Measurements from ENCODE around the gene P2RY8.
A peak's percentile ranks its signal among the peaks of the same experiment; 100 is the strongest.

Gene P2RY8

GRCh38 chrX:1464041-1464970 lies 72.7 kb downstream of the P2RY8 start:
- TF ChIP-seq CTCF (IDR thresholded peaks at IDR 0.05), result no peak
- Histone ChIP-seq H3K27me3 (ENCODE audit: control insufficient read depth, insufficient read depth, low read length) (no peaks in the 10 kb centered on the region), H3K27ac (no peak overlapping the region)

GRCh38 chrX:1463581-1463980 lies 73.4 kb downstream of the P2RY8 start:
- H3K36me3 ChIP-seq (ENCODE audit: control insufficient read depth, insufficient read depth, low read length), result no peaks in the 10 kb centered on the region
- no peak overlapping the region for H2AFZ ChIP-seq
- H3K27ac ChIP-seq, result peak overlapping the region; percentile 39

More at GRCh38 chrX:1464041-1464970, 72.7 kb downstream of the P2RY8 start:
- Histone ChIP-seq H3K4me1 (no peaks in the 10 kb centered on the region), H3K9me3 (ENCODE audit: control insufficient read depth, low read length) (no peaks in the 10 kb centered on the region), H3K4me3 (ENCODE audit: low read depth, low read length) (no peak overlapping the region), H2AFZ (no peak overlapping the region), H3K9ac (no peak overlapping the region), H3K4me2 (ENCODE audit: low read length) (no peak overlapping the region), H3K36me3 (ENCODE audit: control insufficient read depth, insufficient read depth, low read length) (no peaks in the 10 kb centered on the region), H3K79me2 (no peaks in the 10 kb centered on the region)

GRCh38 chrX:1462596-1463251 lies 74.3 kb downstream of the P2RY8 start:
- Histone ChIP-seq H3K9me3 (ENCODE audit: control insufficient read depth, low read length) (no peaks in the 10 kb centered on the region), H3K36me3 (ENCODE audit: control insufficient read depth, insufficient read depth, low read length) (no peaks in the 10 kb centered on the region), H3K4me2 (ENCODE audit: low read length) (no peak overlapping the region), H3K4me3 (ENCODE audit: low read depth, low read length) (no peak overlapping the region), H3K9ac (no peak overlapping the region), H2AFZ (no peak overlapping the region), H3K4me1 (no peaks in the 10 kb centered on the region), H3K27me3 (ENCODE audit: control insufficient read depth, insufficient read depth, low read length) (no peaks in the 10 kb centered on the region), H3K79me2 (no peaks in the 10 kb centered on the region), H3K27ac (peak overlapping the region; percentile 53)
- no peak for TF ChIP-seq CTCF (IDR thresholded peaks at IDR 0.05)

More at GRCh38 chrX:1463581-1463980, 73.4 kb downstream of the P2RY8 start:
- H3K9me3 ChIP-seq (ENCODE audit: control insufficient read depth, low read length), result no peaks in the 10 kb centered on the region
- TF ChIP-seq CTCF (IDR thresholded peaks at IDR 0.05), result no peak
- no peaks in the 10 kb centered on the region for H3K79me2 ChIP-seq
- H3K9ac ChIP-seq, result no peak overlapping the region
- H3K4me2 ChIP-seq (ENCODE audit: low read length), result no peak overlapping the region
- no peak overlapping the region for H3K4me3 ChIP-seq (ENCODE audit: low read depth, low read length)
- H3K4me1 ChIP-seq, result no peaks in the 10 kb centered on the region
- H3K27me3 ChIP-seq (ENCODE audit: control insufficient read depth, insufficient read depth, low read length), result no peaks in the 10 kb centered on the region

- H3K9ac ChIP-seq, result no peak overlapping the region
- no peaks in the 10 kb centered on the region for H3K79me2 ChIP-seq
- H3K4me2 ChIP-seq (ENCODE audit: low read length), result no peak overlapping the region
- TF ChIP-seq CTCF (IDR thresholded peaks at IDR 0.05), result no peak
- H2AFZ ChIP-seq, result no peak overlapping the region
- no peaks in the 10 kb centered on the region for H3K4me1 ChIP-seq
- no peaks in the 10 kb centered on the region for H3K9me3 ChIP-seq (ENCODE audit: control insufficient read depth, low read length)
- H3K27ac ChIP-seq, result peak overlapping the region; percentile 53
- no peaks in the 10 kb centered on the region for H3K27me3 ChIP-seq (ENCODE audit: control insufficient read depth, insufficient read depth, low read length)
- H3K4me3 ChIP-seq (ENCODE audit: low read depth, low read length), result no peak overlapping the region
- H3K36me3 ChIP-seq (ENCODE audit: control insufficient read depth, insufficient read depth, low read length), result no peaks in the 10 kb centered on the region
Observed at GRCh38 chrX:1462110-1462509, 74.9 kb downstream of the P2RY8 start.

Measured in parathyroid adenoma (tissue), 2 donors.